Left forelimb (tissue), 1 donor: ENCODE data around the gene FXN.
"Not testable (repeated sequence)": the region's sequence is repeated elsewhere in the genome, so short reads cannot be mapped to it uniquely, and the experiment has no call there.

Experiments used
- DNase-seq: peaks from one replicate; pipeline ENCODE4 v3.0.0-alpha.2; 2018; ENCODE audit warnings: low spot score

The FXN gene

DNA sequence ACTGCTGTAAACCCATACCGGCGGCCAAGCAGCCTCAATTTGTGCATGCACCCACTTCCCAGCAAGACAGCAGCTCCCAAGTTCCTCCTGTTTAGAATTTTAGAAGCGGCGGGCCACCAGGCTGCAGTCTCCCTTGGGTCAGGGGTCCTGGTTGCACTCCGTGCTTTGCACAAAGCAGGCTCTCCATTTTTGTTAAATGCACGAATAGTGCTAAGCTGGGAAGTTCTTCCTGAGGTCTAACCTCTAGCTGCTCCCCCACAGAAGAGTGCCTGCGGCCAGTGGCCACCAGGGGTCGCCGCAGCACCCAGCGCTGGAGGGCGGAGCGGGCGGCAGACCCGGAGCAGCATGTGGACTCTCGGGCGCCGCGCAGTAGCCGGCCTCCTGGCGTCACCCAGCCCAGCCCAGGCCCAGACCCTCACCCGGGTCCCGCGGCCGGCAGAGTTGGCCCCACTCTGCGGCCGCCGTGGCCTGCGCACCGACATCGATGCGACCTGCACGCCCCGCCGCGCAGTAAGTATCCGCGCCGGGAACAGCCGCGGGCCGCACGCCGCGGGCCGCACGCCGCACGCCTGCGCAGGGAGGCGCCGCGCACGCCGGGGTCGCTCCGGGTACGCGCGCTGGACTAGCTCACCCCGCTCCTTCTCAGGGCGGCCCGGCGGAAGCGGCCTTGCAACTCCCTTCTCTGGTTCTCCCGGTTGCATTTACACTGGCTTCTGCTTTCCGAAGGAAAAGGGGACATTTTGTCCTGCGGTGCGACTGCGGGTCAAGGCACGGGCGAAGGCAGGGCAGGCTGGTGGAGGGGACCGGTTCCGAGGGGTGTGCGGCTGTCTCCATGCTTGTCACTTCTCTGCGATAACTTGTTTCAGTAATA lies at the start of gene FXN:
TSS of gene FXN (plus strand) at position 315 of the 871 bp plus-strand sequence. CDS start at position 346, 31 bp downstream.
- DNase-seq = peak; percentile 93

DNA sequence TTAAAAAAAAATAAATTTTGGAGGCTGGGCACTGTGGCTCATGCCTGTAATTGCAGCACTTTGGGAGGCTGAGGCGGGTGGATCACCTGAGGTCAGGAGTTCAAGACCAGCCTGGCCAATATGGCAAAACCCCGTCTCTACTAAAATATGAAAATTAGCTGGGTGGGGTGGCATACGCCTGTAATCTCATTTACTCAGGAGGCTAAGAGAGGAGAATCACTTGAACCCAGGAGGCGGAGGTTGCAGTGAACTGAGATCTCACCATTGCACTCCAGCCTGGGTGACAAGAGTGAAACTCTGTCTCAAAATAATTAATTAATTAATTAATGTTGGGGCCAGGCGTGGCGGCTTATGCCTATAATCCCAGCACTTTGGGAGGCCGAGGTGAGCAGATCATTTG lies 48.6 kb upstream of the FXN start:
- not testable (repeated sequence) for DNase-seq

DNA sequence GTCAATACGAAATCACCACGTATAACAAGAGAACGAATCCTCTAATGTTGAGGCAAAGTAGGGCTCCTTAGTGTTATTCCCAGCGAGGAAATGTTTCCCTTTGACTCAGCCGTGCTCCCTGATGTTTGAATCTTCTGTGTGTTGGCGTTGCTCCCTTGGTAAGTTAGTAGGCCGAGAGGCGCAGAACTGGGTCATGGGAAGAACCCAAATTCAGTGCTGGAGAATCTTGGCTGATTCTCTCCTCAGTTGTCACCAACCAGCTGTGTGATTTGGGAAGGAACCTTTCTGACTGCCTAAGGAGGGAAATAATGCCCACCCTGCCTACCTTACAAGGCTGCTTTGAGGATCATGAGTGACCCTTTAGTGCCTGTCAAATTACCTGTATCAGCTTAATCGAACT lies 44.1 kb upstream of the FXN start:
- no peak for DNase-seq

DNA sequence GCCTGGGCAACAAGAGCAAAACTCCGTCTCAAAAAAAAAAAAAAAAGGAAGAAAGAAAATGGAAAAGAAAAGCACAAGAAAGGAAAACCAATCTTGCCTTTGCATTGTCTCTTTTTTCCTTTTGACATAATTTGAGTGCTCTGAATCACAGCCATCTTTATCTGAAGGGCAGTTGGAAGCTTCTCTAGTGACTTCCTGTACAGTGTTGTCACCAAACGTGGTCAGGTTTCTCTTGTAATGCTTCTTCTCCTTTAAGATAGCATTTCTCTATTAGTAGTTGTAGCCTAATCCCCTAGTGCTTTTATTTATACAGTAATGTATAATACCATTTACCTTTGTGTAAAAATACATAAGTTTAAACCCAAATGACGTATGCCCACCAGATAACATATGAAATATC lies 39.8 kb upstream of the FXN start:
- DNase-seq = no peak

DNA sequence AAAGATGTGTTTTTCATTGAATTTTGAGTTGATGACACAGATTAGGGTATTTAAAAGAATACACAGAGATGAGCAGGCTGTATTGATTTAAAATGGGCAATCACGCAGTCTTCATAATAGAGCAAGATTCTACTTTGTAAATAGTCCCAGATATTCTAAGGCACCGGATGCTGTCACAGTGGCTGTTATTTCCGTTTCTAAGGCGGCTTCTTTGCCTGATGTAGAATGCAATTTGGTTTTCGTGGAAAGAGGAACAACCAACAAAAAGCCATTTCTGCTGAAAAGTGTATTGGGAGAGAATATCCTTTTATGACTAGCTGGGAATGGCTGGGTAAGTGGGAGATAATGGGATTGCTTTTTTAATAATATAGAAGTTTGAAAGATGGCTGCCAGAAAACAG lies 39.1 kb upstream of the FXN start:
- no peak for DNase-seq

DNA sequence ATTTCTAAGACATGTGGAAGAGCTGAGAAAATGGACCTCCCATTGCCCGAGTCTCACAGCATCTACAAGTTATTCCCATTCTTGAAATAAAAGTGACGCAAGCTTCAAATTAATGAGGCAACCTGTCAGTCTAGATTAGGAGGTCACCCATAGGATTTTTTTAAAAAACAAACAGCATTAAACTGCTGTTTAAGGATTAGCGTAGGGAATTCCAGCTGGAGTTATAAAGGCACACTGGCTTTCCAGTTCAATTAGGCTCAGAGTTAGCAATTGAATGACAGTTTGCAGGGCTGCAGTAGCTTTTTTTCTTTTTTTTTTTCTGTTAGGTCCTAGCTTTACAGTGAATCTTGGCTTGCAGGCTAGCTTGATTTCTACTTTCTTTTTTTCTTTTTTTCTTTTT lies 37.9 kb upstream of the FXN start:
- DNase-seq = no peak

GRCh38 chr9:68998385-68998784 lies 37.2 kb upstream of the FXN start:
- no peak for DNase-seq

DNA sequence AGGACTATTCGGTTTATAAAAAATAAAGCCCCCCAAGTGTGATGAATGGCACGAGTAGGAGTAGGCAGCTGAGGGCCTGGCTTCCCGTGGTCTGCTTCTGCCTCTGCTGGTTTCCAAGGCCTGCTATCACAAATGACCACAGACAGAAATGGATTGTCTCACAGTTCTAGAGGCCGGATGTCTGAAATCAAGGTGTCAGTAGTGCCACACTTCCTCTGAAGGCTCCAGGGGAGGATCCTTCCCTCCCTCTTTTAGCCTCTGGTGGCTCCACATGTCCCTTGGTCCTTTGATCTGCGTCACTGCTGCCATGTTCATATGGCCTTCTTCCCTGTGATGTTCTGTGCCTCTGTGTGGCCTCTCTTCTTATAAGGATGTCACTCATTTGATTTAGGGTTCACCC lies 36.7 kb upstream of the FXN start:
- no peak for DNase-seq

GRCh38 chr9:68999393-69000105 lies 36.0 kb upstream of the FXN start:
- no peak for DNase-seq

- DNase-seq = no peak
Measured at GRCh38 chr9:69001921-69002320, 33.6 kb upstream of the FXN start.

- no peak for DNase-seq
Measured at GRCh38 chr9:69003051-69003450, 32.5 kb upstream of the FXN start.

GRCh38 chr9:69004836-69005235 lies 30.7 kb upstream of the FXN start:
- no peak for DNase-seq

GRCh38 chr9:69009708-69010107 lies 25.8 kb upstream of the FXN start:
- no peak for DNase-seq

DNA sequence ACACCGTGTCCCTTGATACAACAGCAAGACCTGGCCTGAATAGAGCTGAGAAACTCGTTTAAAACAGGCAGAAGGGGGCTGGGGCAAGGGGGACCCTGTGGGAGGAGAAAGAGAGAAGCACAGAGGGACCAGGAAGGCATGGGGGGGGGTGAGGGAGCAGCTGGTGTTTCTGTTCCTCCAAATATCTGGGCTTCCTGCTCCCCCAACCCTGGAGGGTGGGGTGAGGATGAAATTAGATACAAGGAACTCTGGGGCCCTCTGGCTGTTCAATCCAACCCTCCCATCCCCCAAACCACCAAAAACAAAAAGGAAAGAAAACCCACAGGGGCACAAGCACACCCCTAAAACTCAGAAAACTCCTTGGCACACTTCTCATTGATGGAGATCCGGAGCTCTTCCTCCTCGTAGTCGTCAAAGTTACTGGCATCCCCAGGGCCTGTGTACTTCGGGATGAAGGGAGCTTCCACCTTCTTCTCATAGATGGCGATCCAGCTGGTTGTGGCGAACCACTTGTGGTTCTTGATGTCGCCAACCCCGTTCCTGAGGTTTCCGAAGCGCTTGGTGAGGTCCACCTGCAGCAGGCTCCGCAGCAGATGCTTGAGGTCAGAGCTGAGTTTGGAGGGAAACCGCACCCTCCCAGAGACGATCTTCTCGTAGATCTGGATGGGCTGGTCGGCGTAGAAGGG lies 22.7 kb upstream of the FXN start:
- no peak for DNase-seq

DNA sequence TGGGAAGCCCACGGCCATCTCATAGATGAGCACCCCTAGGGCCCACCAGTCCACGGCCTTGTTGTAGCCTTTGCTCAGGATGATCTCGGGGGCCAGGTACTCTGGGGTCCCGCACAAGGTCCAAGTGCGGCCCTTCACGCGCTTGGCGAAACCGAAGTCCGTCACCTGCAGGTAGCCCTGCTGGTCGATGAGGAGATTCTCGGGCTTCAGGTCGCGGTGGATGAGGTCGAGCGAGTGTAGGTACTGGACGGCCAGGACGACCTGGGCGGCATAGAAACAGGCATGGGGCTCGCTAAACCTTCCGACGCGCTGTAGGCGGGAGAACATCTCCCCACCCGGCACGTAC lies 22.2 kb upstream of the FXN start:
- no peak for DNase-seq

DNA sequence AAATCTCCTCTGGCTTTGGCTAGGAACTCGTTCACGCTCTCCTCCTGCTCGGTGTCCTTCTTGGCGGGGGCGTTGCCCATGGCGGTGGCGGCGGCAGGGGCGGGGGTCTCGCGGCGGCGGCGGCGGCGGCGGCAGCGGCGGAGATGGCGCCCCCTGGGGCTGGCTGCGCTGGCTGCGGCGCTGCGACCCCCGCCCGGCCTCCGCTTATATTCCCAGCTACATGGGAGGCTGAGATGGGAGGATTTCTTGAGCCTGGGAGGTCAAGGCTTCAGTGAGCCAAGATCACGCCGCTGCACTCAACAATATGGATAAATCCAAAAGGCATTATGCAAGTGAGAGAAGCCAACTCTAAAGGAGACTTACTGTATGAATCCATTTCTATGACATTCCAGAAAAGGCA lies 21.5 kb upstream of the FXN start, which contains the start of gene PRKACG:
TSS of gene PRKACG (minus strand) at position 101 of the 400 bp plus-strand sequence. CDS start at position 80, 21 bp downstream.
- no peak for DNase-seq

- DNase-seq = no peak
Measured at GRCh38 chr9:69016191-69017096, 19.1 kb upstream of the FXN start.

DNA sequence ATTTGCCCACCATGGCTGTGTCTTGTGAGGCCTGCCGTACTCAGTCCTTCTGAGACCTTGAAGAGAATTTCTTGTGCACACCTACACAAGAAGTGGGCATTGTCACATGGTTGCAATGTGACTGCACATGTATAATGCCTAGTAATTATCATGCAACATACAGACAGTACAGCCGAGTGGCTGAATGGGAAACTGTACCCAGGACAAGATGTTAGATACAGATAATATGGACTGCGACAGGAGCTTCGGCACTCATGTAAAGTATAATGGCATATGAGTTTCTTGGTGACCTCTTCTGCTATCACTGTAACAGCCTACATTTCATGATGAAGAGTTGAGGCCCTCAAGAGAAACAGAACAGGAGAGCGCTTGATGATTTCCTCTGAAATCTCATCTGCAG lies 16.8 kb upstream of the FXN start:
- no peak for DNase-seq

- no peak for DNase-seq
Measured at GRCh38 chr9:69019808-69020207, 15.7 kb upstream of the FXN start.

DNA sequence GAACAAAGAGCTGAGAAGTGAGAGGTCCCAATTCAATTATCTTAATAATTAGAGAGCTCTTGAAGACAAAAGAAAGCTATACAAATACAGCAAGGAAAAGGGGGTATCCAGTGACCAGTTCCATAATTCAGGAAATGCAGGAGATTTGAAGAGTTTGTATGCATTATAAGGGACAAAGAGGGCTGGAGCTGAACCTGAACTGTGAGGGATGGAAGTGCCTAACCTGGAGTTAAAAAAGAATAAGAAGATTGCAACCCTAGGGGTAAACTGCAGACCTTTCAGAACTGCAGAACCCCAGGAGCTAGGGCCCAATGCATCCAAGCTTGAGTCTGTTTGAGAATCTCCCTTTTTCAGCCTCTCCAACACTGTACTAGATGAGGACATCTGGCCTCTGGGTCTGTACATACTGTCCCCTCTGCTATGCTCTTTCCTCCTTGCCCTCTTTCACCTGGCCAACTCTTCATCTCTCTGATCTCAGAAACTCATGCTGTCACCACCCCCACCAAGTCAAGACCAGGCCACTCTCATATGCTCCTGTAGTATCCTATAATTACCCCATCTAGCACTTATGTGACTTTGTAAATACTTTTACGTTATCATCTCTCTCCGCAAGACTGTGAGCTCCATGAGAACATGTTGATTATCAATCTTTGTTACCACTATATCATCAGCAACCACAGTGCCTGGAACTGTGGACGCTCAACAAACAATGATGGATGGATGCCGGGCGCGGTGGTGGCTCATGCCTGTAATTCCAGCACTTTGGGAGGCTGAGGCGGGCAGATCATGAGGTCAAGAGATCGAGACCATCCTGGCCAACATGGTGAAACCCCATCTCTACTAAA lies 15.0 kb upstream of the FXN start:
- no peak for DNase-seq

DNA sequence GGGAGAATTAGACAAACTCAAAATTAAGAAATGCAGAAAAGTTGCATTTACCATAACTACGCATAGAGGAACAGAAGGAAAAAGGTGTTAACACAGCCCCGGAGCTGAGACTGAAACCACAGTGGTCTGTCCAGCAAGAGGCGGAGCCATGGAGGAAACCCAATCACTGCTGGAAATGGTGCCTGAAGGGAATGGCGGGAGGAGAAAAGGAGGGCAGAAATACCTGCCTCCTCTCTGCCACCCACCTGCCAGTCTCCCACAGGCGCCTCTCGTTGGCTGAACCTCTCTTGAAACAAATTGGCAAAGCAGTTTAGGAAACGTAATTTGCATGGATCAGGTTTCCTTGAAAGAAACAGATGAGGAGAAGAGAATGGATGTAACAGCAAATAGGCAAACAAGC lies 11.9 kb upstream of the FXN start:
- DNase-seq = no peak
